UCSD-AML1 (cell line): ENCODE results near the gene TRPC3.
A peak's percentile ranks its signal among the peaks of the same experiment; 100 is the strongest.
"Not testable (repeated sequence)": the region's sequence is repeated elsewhere in the genome, so short reads cannot be mapped to it uniquely, and the experiment has no call there.

Experiments
- DNase-seq: peaks from one replicate; lab custom pipeline; 2025; ENCODE audit not compliant: unreplicated experiment; lab: John Stamatoyannopoulos, UW

TRPC3 gene

GRCh38 chr4:121950212-121950679 is 1.6 kb downstream of the TRPC3 start:
- peak; percentile 39 for DNase-seq

GRCh38 chr4:121946644-121947043 is 5.2 kb downstream of the TRPC3 start:
- no peak for DNase-seq

- DNase-seq: no peak
These were observed 7.9 kb downstream of the TRPC3 start for GRCh38 chr4:121943941-121944340.

- DNase-seq: no peak
These were observed 12.2 kb downstream of the TRPC3 start for GRCh38 chr4:121939690-121940089.

- no peak for DNase-seq
These were observed 13.4 kb downstream of the TRPC3 start for GRCh38 chr4:121938282-121939092.

- DNase-seq: no peak
These were observed 15.8 kb downstream of the TRPC3 start for GRCh38 chr4:121936101-121936500.

- DNase-seq: no peak
These were observed 17.2 kb downstream of the TRPC3 start for GRCh38 chr4:121934635-121935034.

- no peak for DNase-seq
These were observed 19.5 kb downstream of the TRPC3 start for GRCh38 chr4:121932212-121932974.

GRCh38 chr4:121930304-121930703 is 21.6 kb downstream of the TRPC3 start:
- DNase-seq: no peak

GRCh38 chr4:121927948-121928347 is 23.9 kb downstream of the TRPC3 start:
- no peak for DNase-seq

GRCh38 chr4:121926490-121926889 is 25.4 kb downstream of the TRPC3 start:
- not testable (repeated sequence) for DNase-seq

GRCh38 chr4:121923306-121923705 is 28.6 kb downstream of the TRPC3 start:
- no peak for DNase-seq

GRCh38 chr4:121913667-121914066 is 38.2 kb downstream of the TRPC3 start:
- DNase-seq: no peak

GRCh38 chr4:121908346-121908745 is 43.5 kb downstream of the TRPC3 start:
- no peak for DNase-seq

GRCh38 chr4:121900132-121900983 is 51.5 kb downstream of the TRPC3 start:
- peak; percentile 9 for DNase-seq

- peak; percentile 21 for DNase-seq
These were observed 53.7 kb downstream of the TRPC3 start for GRCh38 chr4:121898150-121898549.

GRCh38 chr4:121888134-121888533 is 63.7 kb downstream of the TRPC3 start:
- DNase-seq: no peak

GRCh38 chr4:121885115-121885514 is 66.7 kb downstream of the TRPC3 start:
- no peak for DNase-seq

- no peak for DNase-seq
These were observed 70.7 kb downstream of the TRPC3 start for GRCh38 chr4:121881158-121881557.

- DNase-seq: no peak
These were observed 72.7 kb downstream of the TRPC3 start for GRCh38 chr4:121879135-121879534.
